Fibroblast of lung (primary cell): ENCODE measurements around the gene ABCC8. TPM values are rescaled to one million over a fixed set of nuclear protein-coding genes. Genes with fewer than 3 reads are reported as not detected.

Source experiments
- DNase-seq, 2 donors: peaks; one replicate each; pipeline versions ENCODE4 v3.0.0 to v3.0.0-alpha.2; 2010; ENCODE audit warnings: low read depth in 2 of 2
- H2AFZ ChIP-seq: 2 replicates; pipeline ENCODE4 v1.5.1; 2012; ENCODE audit warnings: low read length, control low read depth, inconsistent platforms
- H3K27ac ChIP-seq: 2 replicates; pipeline ENCODE4 v1.5.1; 2011; ENCODE audit warnings: low read length, control low read depth; ENCODE audit not compliant: insufficient read depth
- H3K27me3 ChIP-seq: 2 replicates; pipeline ENCODE4 v1.5.1; 2011; ENCODE audit warnings: mild to moderate bottlenecking, low read length; ENCODE audit not compliant: control insufficient read depth, insufficient read depth
- H3K36me3 ChIP-seq: 2 replicates; pipeline ENCODE4 v1.5.1; 2011; ENCODE audit warnings: low read length; ENCODE audit not compliant: control insufficient read depth, insufficient read depth
- H3K4me1 ChIP-seq: 2 replicates; pipeline ENCODE4 v1.5.1; 2011; ENCODE audit warnings: low read length; ENCODE audit not compliant: control insufficient read depth, insufficient read depth; ENCODE audit errors: extremely low read depth
- H3K4me2 ChIP-seq: 2 replicates; pipeline ENCODE4 v1.5.1; 2011; ENCODE audit warnings: low read length, control low read depth; ENCODE audit not compliant: insufficient read depth; ENCODE audit errors: extremely low read depth
- H3K4me3 ChIP-seq, 4 experiments: fragments of 200-600 bp in 1 of 4; sonication (generic) in 1 of 4; replicated peaks in 1 of 4; 2 replicates each; pipeline ENCODE4 v1.5.1; 2011 to 2016; ENCODE audit warnings: low read length in 4 of 4, low read depth in 3 of 4, mild to moderate bottlenecking in 3 of 4, control low read depth in 2 of 4, inconsistent platforms in 1 of 4, mixed read lengths in 1 of 4; ENCODE audit not compliant: insufficient read depth in 1 of 4; ENCODE audit errors: control extremely low read depth in 1 of 4
- H3K79me2 ChIP-seq: 2 replicates; pipeline ENCODE4 v1.5.1; 2012; ENCODE audit warnings: mild to moderate bottlenecking, low read length, inconsistent platforms; ENCODE audit not compliant: control insufficient read depth, insufficient read depth
- H3K9ac ChIP-seq: 2 replicates; pipeline ENCODE4 v1.5.1; 2011; ENCODE audit warnings: mild to moderate bottlenecking, low read length, control low read depth; ENCODE audit not compliant: insufficient read depth
- H3K9me3 ChIP-seq: 2 replicates; pipeline ENCODE4 v1.5.1; 2012; ENCODE audit warnings: low read depth, low read length; ENCODE audit not compliant: control insufficient read depth, insufficient read depth
- H4K20me1 ChIP-seq: 2 replicates; pipeline ENCODE4 v1.5.1; 2011; ENCODE audit warnings: low read length; ENCODE audit not compliant: control insufficient read depth, insufficient read depth; ENCODE audit errors: extremely low read depth
- CTCF ChIP-seq, 2 donors: IDR thresholded peaks in 1 of 2; conservative IDR thresholded peaks in 1 of 2; 1 replicate in 1 of 2; 2 replicates in 1 of 2; pipeline ENCODE4 v1.5.1; 2011 to 2012; ENCODE audit warnings: low read length in 2 of 2, control low read depth in 1 of 2, inconsistent platforms in 1 of 2, low read depth in 1 of 2, mild to moderate bottlenecking in 1 of 2
- EZH2 ChIP-seq: IDR thresholded peaks from 2 replicates; pipeline ENCODE4 v1.5.1; 2012; ENCODE audit warnings: low read length, control low read depth, mild to moderate bottlenecking; ENCODE audit errors: missing control alignments
- polyA plus RNA-seq, 2 donors: library from polyadenylated mRNA; depleted of rRNA in 1 of 2; stranded (reverse) in 1 of 2; unstranded in 1 of 2; fragments of >200 nt; gene quantifications; 2 replicates each; pipeline ENCODE4 v1.2.1, GENCODE V29; 2011 to 2012; ENCODE audit warnings: missing spikeins in 1 of 2
- total RNA-seq: library from RNA; depleted of rRNA; stranded (reverse); fragments of >200 nt; gene quantifications from 2 replicates; pipeline ENCODE4 v1.2.1, GENCODE V29; 2014

The ABCC8 gene
- total and polyA plus RNA-seq, 2 donors (not counting 1 experiment from before 2014, with no cell fraction given) = not detected

GRCh38 chr11:17472467-17472866 is 4.2 kb downstream of the ABCC8 start:
- no peak overlapping the region for H3K27ac ChIP-seq
- no peak overlapping the region for H2AFZ ChIP-seq
- H3K9ac ChIP-seq = no peak overlapping the region
- no peaks in the 10 kb centered on the region for H3K79me2 ChIP-seq
- H3K4me2 ChIP-seq = no peak overlapping the region
- DNase-seq = no peak
- no peaks in the 10 kb centered on the region for H4K20me1 ChIP-seq
- H3K27me3 ChIP-seq = peaks cover 7% of the 10 kb centered on the region
- H3K36me3 ChIP-seq = no peaks in the 10 kb centered on the region
- no peaks in the 10 kb centered on the region for H3K4me1 ChIP-seq
- no peak overlapping the region for H3K4me3 ChIP-seq
- TF ChIP-seq CTCF (conservative IDR thresholded peaks at IDR 0.05 in 1 of 2, IDR thresholded peaks at IDR 0.05 in 1 of 2; ENCODE audit: low read depth in 1 of 2, low read length in 2 of 2) = no peak
- TF ChIP-seq EZH2 = no peak
- H3K9me3 ChIP-seq = no peaks in the 10 kb centered on the region

GRCh38 chr11:17471501-17471900 is 5.1 kb downstream of the ABCC8 start:
- H3K4me1 ChIP-seq = no peaks in the 10 kb centered on the region
- no peak overlapping the region for H3K27ac ChIP-seq
- TF ChIP-seq CTCF (conservative IDR thresholded peaks at IDR 0.05 in 1 of 2, IDR thresholded peaks at IDR 0.05 in 1 of 2; ENCODE audit: low read depth in 1 of 2, low read length in 2 of 2) (no peak), EZH2 (no peak)
- no peak overlapping the region for H2AFZ ChIP-seq
- H3K4me3 ChIP-seq = no peak overlapping the region
- H3K36me3 ChIP-seq = no peaks in the 10 kb centered on the region
- H3K9ac ChIP-seq = no peak overlapping the region
- H3K9me3 ChIP-seq = no peaks in the 10 kb centered on the region
- H4K20me1 ChIP-seq = no peaks in the 10 kb centered on the region
- peaks cover 7% of the 10 kb centered on the region for H3K27me3 ChIP-seq
- no peaks in the 10 kb centered on the region for H3K79me2 ChIP-seq
- no peak overlapping the region for H3K4me2 ChIP-seq
- DNase-seq = no peak

GRCh38 chr11:17469998-17470397 is 6.6 kb downstream of the ABCC8 start:
- H3K36me3 ChIP-seq = no peaks in the 10 kb centered on the region

More at GRCh38 chr11:17469998-17470397, 6.6 kb downstream of the ABCC8 start:
- TF ChIP-seq EZH2 (no peak), CTCF (conservative IDR thresholded peaks at IDR 0.05 in 1 of 2, IDR thresholded peaks at IDR 0.05 in 1 of 2; ENCODE audit: low read depth in 1 of 2, low read length in 2 of 2) (no peak)
- Histone ChIP-seq H3K27me3 (no peaks in the 10 kb centered on the region), H3K4me1 (no peaks in the 10 kb centered on the region), H3K9ac (no peak overlapping the region), H3K27ac (no peak overlapping the region), H2AFZ (no peak overlapping the region), H3K79me2 (no peaks in the 10 kb centered on the region), H3K4me3 (no peak overlapping the region), H3K9me3 (no peaks in the 10 kb centered on the region), H3K4me2 (no peak overlapping the region), H4K20me1 (no peaks in the 10 kb centered on the region)
- DNase-seq = no peak
